ENCODE measurements around the gene HEATR5B. TPM values are rescaled to one million over a fixed set of nuclear protein-coding genes. Genes with fewer than 3 reads are reported as not detected.

The HEATR5B gene
- total RNA-seq, 1 donor from 2014 or later = 15.1 TPM

DNA sequence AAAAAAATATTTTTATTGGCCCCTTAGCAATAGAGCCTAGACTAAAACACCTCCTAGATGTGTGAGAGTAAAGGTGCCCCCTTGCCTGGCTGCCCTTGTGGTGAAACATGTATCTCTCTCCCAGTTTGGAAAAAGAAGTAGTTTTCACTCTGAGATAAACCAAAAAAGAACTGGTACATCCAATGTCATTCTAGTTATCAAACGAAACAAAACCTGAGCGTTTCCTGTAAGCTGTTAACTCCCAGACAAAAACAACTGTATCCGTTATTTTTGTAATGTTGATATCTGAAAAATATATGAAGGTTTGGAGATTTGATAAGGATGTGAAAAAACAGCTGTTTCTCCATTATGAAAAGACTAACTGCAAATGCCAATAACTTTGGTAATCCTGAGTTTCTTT lies 24.3 kb downstream of the HEATR5B start:
- Mint-ChIP-seq H3K9me3 (ENCODE audit: low read depth) (no peaks in the 10 kb centered on the region), H3K4me3 (ENCODE audit: unreplicated experiment) (no peak overlapping the region), H3K27me3 (ENCODE audit: low read depth) (no peaks in the 10 kb centered on the region), H3K4me1 (ENCODE audit: low read depth) (no peaks in the 10 kb centered on the region), H3K36me3 (ENCODE audit: low read depth) (peaks cover 30% of the 10 kb centered on the region), H3K27ac (ENCODE audit: unreplicated experiment) (no peak overlapping the region)
- TF ChIP-seq, protein P1, sequence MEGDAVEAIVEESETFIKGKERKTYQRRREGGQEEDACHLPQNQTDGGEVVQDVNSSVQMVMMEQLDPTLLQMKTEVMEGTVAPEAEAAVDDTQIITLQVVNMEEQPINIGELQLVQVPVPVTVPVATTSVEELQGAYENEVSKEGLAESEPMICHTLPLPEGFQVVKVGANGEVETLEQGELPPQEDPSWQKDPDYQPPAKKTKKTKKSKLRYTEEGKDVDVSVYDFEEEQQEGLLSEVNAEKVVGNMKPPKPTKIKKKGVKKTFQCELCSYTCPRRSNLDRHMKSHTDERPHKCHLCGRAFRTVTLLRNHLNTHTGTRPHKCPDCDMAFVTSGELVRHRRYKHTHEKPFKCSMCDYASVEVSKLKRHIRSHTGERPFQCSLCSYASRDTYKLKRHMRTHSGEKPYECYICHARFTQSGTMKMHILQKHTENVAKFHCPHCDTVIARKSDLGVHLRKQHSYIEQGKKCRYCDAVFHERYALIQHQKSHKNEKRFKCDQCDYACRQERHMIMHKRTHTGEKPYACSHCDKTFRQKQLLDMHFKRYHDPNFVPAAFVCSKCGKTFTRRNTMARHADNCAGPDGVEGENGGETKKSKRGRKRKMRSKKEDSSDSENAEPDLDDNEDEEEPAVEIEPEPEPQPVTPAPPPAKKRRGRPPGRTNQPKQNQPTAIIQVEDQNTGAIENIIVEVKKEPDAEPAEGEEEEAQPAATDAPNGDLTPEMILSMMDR (IDR thresholded peaks at IDR 0.05) = no peak
- no peak for DNase-seq (ENCODE audit: low spot score)

- DNase-seq (ENCODE audit: low spot score) = no peak
- no peaks in the 10 kb centered on the region for H3K27me3 Mint-ChIP-seq (ENCODE audit: low read depth)
- H3K36me3 Mint-ChIP-seq (ENCODE audit: low read depth) = peaks cover 27% of the 10 kb centered on the region
- H3K9me3 Mint-ChIP-seq (ENCODE audit: low read depth) = no peaks in the 10 kb centered on the region
- H3K4me3 Mint-ChIP-seq (ENCODE audit: unreplicated experiment) = no peak overlapping the region
- TF ChIP-seq, protein P1 (IDR thresholded peaks at IDR 0.05) = no peak
- H3K27ac Mint-ChIP-seq (ENCODE audit: unreplicated experiment) = no peak overlapping the region
- no peaks in the 10 kb centered on the region for H3K4me1 Mint-ChIP-seq (ENCODE audit: low read depth)
These were observed 31.4 kb downstream of the HEATR5B start for GRCh38 chr2:37052600-37053332.

GRCh38 chr2:37039580-37039979 lies 44.6 kb downstream of the HEATR5B start:
- no peaks in the 10 kb centered on the region for H3K4me1 Mint-ChIP-seq (ENCODE audit: low read depth)
- H3K4me3 Mint-ChIP-seq (ENCODE audit: unreplicated experiment) = no peak overlapping the region
- peaks cover 18% of the 10 kb centered on the region for H3K36me3 Mint-ChIP-seq (ENCODE audit: low read depth)
- no peak overlapping the region for H3K27ac Mint-ChIP-seq (ENCODE audit: unreplicated experiment)
- TF ChIP-seq, protein P1 (IDR thresholded peaks at IDR 0.05) = no peak
- H3K27me3 Mint-ChIP-seq (ENCODE audit: low read depth) = no peaks in the 10 kb centered on the region
- H3K9me3 Mint-ChIP-seq (ENCODE audit: low read depth) = peaks cover 3% of the 10 kb centered on the region
- DNase-seq (ENCODE audit: low spot score) = no peak

GRCh38 chr2:37037771-37038170 lies 46.4 kb downstream of the HEATR5B start:
- H3K27me3 Mint-ChIP-seq (ENCODE audit: low read depth) = no peaks in the 10 kb centered on the region
- no peak overlapping the region for H3K27ac Mint-ChIP-seq (ENCODE audit: unreplicated experiment)
- peaks cover 3% of the 10 kb centered on the region for H3K9me3 Mint-ChIP-seq (ENCODE audit: low read depth)
- H3K4me1 Mint-ChIP-seq (ENCODE audit: low read depth) = no peaks in the 10 kb centered on the region
- TF ChIP-seq, protein P1 (IDR thresholded peaks at IDR 0.05) = no peak
- peaks cover 15% of the 10 kb centered on the region for H3K36me3 Mint-ChIP-seq (ENCODE audit: low read depth)
- H3K4me3 Mint-ChIP-seq (ENCODE audit: unreplicated experiment) = no peak overlapping the region
- DNase-seq (ENCODE audit: low spot score) = no peak

- peaks cover 29% of the 10 kb centered on the region for H3K36me3 Mint-ChIP-seq (ENCODE audit: low read depth)
- no peak overlapping the region for H3K27ac Mint-ChIP-seq (ENCODE audit: unreplicated experiment)
- no peaks in the 10 kb centered on the region for H3K27me3 Mint-ChIP-seq (ENCODE audit: low read depth)
- H3K9me3 Mint-ChIP-seq (ENCODE audit: low read depth) = peaks cover 1% of the 10 kb centered on the region
- no peak for DNase-seq (ENCODE audit: low spot score)
- no peaks in the 10 kb centered on the region for H3K4me1 Mint-ChIP-seq (ENCODE audit: low read depth)
- TF ChIP-seq, protein P1 (IDR thresholded peaks at IDR 0.05) = no peak
- H3K4me3 Mint-ChIP-seq (ENCODE audit: unreplicated experiment) = no peak overlapping the region
These were observed 54.4 kb downstream of the HEATR5B start for GRCh38 chr2:37029758-37030157.
